SKM-1 (cell line): ENCODE measurements around the gene DUSP16.

ENCODE experiments used
- DNase-seq: peaks from one replicate; lab custom pipeline; 2025; ENCODE audit not compliant: unreplicated experiment; lab: John Stamatoyannopoulos, UW

Gene DUSP16

DNA sequence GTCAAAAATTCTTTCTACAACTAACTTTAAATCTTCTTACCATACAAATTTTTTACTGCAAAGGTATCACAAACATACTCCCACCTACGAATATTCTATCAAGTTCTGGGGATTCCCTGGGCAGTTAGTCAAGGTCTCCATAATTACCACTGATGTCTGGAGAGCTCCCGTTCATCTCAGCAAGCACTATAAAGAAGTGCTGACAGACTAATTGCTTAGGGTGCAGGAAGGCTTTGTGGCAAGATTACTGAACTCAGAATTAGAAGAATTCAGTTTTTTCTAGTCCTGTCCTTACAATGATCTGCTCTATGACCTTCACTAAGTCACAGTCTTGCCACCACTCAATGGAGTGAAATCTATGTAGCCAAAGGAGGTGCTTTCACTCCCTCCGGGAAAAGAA lies 61.5 kb downstream of the DUSP16 start:
- DNase-seq, result no peak

- DNase-seq, result no peak
Observed at GRCh38 chr12:12499909-12500604, 62.6 kb downstream of the DUSP16 start.

DNA sequence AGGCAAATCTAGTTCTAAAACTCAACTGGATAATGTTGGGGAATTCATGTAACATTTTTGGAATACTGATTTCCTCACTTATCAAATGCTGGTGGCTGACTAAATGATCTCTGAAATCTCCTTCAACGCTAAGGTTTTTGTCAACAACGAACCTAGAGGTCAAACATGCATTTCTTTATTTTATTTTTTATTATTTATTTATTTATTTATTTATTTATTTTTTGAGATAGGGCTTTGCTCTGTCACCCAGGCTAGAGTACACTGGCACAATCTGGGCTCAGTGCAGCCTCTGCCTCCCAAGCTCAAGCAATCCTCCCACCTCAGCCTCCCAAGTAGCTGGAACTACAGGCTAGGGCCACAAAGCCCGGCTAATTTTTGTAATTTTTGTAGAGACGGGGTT lies 64.5 kb downstream of the DUSP16 start:
- DNase-seq, result no peak

DNA sequence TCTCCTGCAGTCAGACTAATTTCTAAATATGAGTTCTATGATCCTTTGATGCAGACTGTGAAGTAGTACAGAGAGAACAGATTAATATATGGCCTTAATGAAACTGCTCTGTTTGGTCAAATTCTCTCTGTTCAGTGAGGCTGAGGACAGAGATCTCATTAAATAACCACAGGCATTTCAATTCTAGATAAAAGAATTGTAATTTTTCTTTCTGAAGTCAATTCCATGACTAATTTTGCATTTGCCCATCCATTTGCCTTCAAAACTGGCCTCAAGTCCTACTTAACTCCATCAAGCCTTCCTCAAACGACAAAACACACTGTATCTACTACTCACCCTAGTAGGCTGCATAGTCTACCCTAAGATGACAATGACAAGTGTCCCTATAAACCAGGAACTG lies 67.1 kb downstream of the DUSP16 start:
- no peak for DNase-seq

DNA sequence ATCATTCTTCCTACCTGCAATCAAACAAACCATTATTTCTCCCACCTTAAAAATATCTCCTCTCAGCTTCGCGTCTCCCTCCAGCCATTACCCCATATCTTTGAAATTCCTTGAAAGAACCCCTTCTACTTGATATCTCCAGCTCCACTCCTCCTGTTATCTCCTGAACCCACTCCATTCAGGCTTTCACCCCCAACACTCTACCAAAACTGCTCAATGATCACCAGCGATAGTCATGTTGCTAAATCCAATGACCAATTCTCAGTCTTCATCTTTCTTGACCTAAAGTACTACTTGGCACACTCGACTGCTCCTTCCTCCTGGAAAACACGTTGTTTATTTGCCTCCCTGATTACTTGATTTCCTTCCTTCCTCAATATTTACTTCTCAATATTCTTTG lies 70.1 kb downstream of the DUSP16 start:
- DNase-seq, result no peak

GRCh38 chr12:12491606-12492005 lies 71.1 kb downstream of the DUSP16 start:
- no peak for DNase-seq

DNA sequence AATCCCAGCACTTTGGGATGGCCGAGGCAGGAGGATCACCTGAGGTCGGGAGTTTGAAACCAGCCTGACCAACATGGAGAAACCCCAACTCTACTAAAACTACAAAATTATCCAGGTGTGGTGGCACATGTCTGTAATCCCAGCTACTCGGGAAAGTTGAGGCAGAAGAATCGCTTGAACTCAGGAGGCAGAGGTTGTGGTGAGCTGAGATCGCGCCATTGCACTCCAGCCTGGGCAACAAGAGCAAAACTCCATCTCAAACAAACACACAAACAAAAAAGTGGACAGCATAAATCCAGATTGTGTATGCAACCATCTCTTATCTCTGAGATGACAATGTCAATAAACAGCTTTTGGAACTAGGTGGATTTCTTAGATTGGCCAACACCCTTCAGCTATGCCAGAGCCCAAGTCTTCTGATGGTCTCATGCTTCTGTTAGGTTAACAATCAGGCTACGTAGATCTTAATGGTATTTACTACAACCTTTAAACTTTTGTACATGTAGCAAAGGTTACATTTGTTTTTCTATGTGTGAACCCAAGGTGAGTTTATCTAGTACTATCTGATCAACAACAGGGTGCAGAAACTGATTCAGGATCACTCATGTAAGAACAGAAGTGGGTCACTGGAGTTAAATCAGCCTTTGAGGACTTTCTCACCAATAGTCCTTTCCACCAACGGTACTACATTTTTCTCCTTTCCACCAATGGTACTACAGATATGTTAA lies 73.7 kb downstream of the DUSP16 start:
- no peak for DNase-seq

GRCh38 chr12:12488296-12488695 lies 74.4 kb downstream of the DUSP16 start:
- no peak for DNase-seq

DNA sequence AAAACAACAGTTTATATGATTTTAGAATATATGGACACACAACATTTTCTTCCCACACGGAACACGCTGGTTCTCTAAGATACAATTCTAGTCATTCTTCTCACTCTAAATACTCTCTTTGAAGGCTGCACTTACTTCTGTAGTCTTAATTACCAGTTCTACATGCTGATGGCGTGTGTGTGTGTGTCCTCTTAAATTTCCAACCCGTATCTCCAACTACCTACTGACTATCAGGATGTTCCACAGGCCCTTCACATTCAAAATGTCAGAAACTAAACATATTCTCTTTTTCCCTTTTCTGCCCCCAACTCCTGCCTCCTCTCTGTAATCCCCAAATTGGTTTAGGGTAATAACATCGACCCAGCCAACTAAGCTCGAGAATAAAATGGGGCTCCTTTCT lies 75.2 kb downstream of the DUSP16 start:
- DNase-seq, result no peak

GRCh38 chr12:12486661-12487240 lies 75.9 kb downstream of the DUSP16 start:
- no peak for DNase-seq

GRCh38 chr12:12483438-12483837 lies 79.2 kb downstream of the DUSP16 start:
- DNase-seq, result no peak

DNA sequence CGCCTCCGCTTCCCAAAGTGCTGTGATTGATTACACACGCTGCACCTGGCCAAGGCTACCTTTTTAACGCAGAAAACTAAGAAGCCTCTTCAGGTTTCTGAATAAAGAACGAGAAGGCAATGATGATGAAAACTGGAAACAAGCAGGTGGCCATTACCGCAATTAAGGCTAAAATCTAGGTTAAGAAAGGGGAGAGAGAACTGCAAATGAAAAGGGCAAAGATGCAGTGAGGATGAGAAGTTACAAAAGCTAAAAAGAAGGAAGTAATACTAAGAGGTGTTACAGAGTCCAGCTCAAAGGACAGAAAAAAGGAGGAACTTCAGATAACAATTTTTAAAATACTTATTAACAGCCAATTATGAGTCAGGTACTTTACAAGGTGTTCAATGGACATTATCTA lies 79.7 kb downstream of the DUSP16 start:
- peak; percentile 30 for DNase-seq

DNA sequence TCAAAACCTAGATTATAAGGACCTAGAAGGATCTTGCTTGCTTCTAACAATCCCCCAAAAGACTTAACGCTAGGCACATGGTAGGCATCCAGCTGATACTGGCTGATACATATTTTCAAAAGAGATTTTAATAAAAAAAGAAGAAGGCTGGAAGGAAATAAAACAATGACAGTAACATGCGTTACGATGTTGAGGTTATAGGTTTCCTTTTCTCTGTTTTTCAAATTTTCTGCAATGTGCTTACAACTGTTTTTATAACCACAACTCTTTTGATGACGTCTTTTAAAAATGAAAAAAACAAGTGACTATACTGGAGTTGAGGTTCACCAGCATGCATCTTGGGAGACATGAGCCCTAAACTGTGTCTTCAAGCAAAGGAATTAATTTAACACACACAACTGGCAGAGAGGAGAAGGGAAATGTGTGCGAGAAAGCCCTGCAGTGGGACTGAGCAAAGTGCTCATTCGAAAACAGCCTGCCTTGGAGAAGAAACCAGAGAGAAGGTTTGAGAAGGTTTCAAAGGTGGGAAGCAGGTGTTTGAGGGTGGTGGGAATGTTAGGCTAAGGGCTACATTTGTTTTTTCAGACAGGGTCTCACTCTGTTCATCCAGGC lies 80.4 kb downstream of the DUSP16 start:
- no peak for DNase-seq

- DNase-seq, result no peak
Observed at GRCh38 chr12:12481631-12482030, 81.0 kb downstream of the DUSP16 start.

- no peak for DNase-seq
Observed at GRCh38 chr12:12480074-12480473, 82.6 kb downstream of the DUSP16 start.

GRCh38 chr12:12477532-12477890 lies 85.2 kb downstream of the DUSP16 start:
- DNase-seq, result no peak

- no peak for DNase-seq
Observed at GRCh38 chr12:12476857-12477531, 85.7 kb downstream of the DUSP16 start.

DNA sequence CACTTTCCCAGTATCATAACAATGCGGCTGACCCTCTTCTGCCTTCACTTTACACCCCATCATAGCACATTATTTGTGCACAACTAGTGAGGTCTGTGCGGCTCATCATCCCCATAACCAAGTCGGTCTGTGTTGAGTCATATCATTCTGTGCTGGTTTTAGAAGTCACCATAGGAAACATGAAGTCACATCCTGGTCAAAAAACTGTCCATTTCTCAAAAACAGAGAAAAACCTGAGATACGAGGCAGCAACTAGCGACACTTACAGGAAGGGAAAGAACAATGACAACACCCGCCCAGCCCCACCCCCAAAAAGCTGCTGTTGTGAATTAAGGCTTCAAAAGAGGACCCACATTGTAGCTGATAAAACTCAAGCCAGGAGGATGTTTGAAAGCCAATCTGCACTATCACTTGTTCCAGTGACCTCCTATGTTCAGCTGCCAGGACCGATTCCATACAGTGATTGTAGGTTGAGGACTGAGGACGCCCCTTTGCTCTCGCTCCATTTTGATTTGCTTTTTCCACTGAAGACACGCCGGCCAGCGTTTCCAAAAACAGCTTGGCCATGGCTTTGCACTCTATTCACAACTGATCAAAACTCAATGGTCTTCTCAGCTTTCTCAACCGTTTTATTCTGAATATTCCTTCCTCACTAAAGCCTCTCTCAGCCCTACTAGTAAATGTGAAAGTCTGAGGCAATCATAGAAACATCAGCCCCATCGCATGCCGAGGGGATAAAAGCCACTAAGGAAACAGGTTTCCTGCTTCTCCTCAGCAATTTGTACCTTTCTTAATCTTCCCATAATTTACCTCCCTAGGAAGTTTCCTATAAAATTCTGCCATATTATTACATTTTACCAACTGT lies 87.5 kb downstream of the DUSP16 start:
- no peak for DNase-seq

DNA sequence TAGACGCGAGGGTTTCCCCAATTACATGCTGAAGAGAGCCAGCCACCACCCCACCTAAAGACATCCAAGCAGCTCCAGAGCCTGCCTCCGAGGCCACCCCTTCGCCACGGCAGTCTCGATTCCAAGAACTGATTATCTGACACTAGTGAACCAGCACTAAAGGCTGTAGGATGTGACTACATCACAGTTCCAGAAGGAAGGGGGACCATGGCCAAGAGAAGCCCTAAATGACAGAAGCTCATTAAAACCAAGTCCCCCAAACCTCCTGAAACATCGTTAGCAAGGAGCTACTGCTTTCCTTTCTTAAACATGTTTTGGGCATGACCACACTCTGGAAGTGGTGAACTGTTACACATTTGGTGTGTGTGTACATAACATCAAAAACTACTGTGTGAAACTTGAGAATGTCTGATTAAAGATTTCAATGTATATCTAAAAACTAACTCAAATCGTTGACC lies 88.2 kb downstream of the DUSP16 start:
- no peak for DNase-seq

GRCh38 chr12:12473223-12473622 lies 89.4 kb downstream of the DUSP16 start:
- no peak for DNase-seq
